ENCODE results near the gene PTPDC1.
"Not testable (repeated sequence)": the region's sequence is repeated elsewhere in the genome, so short reads cannot be mapped to it uniquely, and the experiment has no call there.

Gene PTPDC1

DNA sequence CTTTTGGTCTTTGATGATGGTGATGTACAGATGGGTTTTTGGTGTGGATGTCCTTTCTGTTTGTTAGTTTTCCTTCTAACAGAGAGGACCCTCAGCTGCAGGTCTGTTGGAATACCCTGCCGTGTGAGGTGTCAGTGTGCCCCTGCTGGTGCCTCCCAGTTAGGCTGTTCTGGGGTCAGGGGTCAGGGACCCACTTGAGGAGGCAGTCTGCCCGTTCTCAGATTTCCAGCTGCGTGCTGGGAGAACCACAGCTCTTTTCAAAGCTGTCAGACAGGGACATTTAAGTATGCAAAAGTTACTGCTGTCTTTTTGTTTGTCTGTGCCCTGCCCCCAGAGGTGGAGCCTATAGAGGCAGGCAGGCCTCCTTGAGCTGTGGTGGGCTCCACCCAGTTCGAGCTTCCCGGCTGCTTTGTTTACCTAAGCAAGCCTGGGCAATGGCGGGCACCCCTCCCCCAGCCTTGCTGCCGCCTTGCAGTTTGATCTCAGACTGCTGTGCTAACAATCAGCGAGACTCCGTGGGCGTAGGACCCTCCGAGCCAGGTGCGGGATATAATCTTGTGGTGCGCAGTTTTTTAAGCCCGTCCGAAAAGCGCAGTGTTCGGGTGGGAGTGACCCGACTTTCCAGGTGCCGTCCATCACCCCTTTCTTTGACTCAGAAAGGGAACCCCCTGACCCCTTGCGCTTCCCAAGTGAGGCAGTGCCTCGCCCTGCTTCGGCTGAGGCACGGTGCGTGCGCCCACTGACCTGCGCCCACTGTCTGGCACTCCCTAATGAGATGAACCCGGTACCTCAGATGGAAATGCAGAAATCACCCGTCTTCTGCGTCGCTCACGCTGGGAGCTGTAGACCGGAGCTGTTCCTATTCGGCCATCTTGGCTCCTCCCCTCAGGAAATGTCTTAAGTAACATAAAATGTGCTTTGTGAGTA is 10.2 kb downstream of the PTPDC1 start:
- DNase-seq = not testable (repeated sequence)

DNA sequence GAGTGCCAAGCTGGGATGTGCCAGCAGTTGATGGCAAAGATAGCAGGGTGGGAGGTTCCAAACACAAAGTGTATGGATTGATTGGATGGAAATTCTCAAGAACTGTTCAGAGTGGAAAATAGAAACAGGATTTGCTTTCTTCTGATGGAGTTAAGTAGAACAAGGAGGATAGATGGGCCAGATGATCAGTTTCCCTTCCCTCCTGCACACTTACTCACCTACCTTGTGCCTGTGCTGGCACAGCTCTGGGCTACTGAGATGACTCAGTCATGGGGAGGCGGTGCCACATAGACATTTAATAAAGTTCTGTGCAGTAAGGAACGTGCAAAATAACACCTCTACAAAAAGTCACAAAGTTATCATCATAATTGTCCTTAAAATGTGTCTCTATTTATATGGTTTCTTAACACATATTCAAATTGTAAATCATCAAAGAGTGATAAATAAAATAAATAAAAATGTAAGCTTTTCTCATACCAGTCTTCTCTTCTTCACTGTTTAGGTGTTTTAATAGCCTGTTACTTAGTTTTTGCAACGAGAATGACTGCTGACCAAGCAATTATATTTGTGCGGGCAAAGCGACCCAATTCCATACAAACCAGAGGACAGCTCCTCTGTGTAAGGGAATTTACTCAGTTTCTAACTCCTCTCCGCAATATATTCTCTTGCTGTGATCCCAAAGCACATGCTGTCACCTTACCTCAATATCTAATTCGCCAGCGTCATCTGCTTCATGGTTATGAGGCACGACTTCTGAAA is 12.7 kb downstream of the PTPDC1 start:
- DNase-seq = no peak

DNA sequence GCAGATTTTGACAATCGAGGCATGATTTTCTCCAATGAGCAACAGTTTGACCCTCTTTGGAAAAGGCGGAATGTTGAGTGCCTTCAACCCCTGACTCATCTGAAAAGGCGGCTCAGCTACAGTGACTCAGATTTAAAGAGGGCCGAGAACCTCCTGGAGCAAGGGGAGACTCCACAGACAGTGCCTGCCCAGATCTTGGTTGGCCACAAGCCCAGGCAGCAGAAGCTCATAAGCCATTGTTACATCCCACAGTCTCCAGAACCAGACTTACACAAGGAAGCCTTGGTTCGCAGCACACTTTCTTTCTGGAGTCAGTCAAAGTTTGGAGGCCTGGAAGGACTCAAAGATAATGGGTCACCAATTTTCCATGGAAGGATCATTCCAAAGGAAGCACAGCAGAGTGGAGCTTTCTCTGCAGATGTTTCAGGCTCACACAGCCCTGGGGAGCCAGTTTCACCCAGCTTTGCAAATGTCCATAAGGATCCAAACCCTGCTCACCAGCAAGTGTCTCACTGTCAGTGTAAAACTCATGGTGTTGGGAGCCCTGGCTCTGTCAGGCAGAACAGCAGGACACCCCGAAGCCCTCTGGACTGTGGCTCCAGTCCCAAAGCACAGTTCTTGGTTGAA is 13.6 kb downstream of the PTPDC1 start:
- no peak for DNase-seq

DNA sequence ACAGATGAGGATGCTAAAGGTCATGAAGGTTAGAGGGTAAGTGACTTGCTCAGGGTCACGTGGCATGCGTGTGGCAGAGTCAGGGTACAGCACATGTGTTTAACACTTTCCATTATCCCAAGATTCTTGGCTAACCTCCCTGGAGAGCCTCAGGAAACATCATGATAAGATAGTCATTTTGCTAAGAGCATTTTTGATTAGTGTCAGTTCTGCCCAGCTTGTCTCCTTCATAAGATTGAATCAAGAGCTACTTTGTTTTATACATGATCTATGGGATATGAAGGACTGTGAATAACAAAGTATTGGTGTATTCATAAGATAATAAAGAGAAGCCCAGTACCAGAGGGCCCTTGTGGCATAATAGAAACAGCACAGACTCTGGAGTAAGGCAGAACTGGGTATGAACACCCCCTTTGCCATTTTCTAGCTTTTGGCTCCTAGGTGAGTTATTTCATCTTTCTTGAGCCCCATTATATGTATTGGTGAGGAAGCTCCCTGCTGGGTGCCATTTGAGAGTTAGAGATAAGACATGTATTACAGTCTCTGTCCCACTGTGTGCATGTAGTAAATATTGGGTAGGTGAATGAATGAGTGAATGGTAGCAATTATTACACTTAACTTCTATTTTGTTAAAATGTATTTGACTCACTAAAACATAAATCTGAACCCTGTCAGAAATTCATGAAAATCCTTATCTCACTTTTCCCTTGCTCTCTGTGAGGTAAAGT is 16.1 kb downstream of the PTPDC1 start:
- DNase-seq = no peak

DNA sequence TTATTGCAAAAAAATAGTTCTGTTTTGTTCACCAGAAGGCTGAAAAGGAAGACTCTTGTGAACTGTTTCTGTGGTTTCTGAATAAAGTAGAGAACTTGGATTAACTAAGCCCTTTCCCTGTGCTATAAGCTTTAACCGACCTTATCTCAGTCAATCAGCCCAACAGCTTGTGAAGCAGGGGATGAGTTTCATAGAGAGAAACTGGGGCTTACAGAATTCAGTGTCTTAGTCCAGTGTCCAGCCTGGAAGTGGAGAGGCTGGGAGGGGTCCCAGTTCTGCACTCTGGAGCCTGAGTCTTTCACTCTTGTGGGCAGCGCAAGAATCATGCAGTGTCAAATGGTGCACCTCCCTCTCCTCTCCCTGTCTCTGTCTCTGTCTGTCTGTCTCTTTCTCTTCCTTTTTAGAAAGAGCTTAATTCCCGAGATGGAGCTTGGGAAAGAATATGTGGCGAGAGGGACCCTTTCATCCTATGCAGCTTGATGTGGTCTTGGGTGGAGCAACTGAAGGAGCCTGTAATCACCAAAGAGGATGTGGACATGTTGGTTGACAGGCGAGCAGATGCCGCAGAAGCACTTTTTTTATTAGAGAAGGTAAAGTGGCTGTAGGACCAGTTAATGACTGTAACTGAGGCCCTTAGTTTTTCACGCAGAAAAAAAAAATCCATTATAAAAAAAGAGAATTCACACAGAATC is 17.0 kb downstream of the PTPDC1 start:
- DNase-seq = no peak

DNA sequence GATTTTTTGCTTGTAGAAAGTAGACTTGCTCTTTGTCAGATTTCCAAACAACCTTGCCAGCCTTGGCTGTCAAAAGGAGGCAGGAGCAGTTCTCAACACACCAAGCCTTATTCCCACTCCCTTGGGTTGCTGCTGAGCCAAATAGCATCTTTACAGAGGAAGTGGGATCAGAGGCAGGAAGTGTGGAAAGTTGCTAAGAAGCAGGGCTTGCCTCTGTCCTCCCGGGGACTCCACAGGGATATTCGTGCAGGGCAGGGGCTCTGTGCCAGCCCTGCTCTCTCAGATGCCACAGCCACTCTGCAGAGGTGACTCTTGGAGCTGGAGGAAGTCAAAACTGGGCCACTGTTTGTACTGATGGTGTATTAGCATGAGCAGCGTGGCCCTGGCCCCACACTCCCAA is 24.3 kb downstream of the PTPDC1 start:
- no peak for DNase-seq

DNA sequence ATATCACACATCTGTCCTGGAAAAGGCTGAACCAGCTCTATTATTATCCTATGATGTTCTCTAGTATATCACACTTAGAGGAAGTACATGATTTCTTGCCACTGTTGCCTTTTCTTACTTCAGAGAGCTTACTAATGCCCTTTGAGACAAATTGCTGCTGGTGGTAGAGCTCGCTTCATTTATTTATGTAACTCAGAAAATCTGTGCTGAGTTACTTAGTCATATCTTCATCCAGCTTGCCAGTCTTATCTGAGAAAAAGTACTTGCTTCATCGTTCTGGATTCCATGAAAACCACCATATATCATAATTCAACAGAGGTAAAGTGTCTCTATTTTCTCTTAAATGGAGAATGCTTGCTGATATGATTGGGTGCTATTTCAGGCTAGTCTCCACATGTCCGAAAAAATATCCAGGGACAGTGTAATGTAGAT is 26.6 kb downstream of the PTPDC1 start:
- DNase-seq = no peak

DNA sequence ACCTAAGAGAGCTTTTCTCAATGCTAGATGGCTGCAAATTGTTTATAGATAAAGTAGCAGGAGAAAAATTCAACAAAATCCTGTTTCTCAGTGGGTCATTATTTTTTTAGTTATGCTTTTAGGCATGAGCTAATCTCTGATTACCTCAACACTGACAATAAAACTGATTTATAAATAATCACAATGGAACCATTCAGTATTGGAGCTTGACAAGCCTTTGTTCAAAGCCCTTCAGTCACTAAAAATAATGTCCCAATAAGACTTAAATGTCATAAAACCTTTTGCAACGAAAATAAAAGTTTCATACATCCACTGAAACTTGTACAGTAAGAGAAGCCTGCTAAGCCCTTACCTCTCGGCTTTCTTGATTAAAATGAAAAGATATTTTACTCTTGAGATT is 27.2 kb downstream of the PTPDC1 start:
- DNase-seq = no peak

DNA sequence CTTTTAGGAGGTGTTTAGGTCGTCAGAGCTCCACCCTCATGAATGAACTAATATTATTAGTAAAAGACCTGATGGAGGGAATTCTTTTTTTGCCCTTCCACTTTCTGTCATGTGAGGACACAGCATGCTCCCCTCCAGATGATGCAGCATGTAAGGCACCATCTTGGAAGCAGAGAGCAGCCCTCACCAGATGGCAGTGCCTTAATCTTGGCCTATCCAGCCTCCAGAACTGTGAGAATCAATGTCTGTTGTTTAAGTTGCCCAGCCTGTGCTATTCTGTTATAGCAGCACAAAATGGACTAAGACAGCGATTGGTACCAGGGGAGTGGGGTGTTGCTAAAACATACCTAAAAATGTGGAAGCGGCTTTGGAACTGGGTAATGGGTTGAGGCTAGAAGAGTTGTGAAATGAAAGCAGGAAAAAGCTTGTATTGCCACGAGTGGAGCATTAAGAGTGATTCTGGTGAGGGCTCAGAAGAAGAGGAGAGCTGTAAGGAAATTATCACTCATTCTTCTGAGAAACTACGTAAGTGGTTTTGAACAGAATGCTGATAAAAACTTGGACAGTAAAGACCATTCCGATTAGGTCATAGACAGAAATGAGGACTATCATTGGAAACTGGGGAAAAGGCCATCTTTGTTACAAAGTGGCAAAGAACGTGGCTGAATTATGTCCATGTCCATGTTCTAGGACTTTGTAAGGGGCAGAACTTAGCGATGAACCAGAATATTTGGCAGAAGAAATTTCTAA is 28.6 kb downstream of the PTPDC1 start:
- no peak for DNase-seq

DNA sequence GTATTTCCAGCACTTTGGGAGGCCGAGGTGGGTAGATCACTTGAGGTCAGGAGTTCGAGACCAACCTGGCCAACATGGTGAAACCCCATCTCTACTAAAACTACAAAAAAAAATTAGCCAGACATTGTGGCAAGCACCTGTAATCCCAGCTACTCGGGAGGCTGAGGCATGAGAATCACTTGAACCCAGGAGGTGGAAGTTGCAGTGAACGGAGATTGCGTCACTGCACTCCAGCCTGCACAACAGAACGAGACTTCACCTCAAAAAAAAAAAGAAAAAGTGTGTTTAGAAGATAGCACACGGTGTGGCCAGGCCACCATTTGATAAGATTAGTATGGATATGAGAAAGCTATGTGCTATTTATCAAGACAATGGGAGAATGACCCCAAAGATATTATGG is 35.8 kb downstream of the PTPDC1 start:
- not testable (repeated sequence) for DNase-seq

DNA sequence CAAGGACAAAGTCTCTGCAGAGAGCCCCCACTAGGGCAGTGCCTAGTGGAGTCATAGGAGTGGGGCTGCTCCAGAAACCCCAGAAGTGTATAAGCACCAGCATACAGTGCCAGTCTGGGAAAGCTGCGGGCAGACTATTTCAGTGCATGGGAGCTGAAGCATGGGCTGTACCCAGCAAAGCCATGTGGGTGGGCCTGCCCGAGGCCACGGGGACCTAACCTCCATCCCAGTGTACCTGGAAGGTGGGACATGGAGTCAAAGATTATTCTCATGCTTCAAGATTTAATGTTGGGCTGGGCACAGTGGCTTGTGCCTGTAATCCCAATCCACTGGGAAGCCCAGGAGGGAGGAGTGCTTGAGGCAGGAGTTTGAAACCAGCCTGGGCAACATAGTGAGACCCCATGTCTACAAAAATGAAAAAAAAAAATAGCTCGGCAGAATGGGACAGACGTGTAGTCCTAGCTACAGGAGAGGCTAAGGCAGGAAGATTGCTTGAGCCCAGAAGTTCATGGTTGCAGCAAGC is 36.7 kb downstream of the PTPDC1 start:
- DNase-seq = no peak

DNA sequence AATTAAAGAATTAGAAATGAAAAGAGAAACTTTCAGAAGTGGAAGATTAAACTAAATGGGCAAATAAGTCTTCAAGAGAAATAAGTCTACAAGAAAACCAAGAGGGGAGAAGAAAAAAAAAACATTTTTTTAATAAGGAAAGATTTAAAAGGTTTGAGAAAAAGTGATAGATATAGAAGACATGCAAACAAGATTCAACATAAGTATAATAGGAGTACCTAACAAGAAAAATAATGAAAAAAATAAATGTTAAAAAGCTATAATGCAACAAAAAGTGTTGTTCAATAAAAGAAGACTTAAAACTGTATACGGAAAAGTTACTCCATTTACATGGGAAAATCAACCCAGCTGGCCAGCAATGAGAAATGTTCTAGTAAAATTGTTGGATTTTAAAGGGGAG is 42.6 kb downstream of the PTPDC1 start:
- no peak for DNase-seq

DNA sequence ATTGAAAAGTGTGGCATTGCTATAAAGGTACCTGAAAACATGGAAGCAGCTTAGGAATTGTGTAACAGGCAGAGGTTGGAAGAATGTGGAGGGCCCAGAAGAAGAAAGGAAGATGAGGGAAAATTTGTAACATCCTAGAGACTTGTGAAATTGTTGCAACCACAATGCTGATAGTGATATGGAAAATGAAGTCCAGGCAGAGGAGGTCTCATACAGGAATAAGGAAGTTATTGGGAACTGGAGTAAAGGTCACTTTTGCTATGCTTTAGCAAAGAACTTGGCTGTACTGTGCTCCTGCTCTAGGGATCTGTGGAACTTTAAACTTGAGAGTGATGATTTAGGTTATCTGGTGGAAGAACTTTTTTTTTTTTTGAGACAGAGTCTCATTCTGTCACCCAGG is 43.5 kb downstream of the PTPDC1 start:
- DNase-seq = no peak

DNA sequence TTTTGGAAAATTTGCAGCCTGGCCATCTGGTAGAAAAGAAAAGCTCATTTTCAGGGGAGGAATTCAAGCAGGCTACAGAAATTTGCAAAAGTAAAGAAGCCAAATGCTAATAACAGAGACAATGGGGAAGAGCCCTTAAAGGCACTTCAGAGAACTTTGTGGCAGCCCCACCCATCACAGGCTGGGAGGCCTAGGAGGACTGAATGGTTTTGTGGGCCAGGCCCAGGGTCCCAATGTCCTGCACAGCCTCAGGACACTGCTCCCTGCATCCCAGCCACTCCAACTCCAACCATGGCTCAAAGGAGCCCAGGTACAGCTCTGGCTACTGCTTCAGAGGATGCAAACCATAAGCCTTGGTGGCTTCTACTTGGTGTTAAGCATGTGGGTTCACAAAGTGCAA is 44.3 kb downstream of the PTPDC1 start:
- DNase-seq = no peak

DNA sequence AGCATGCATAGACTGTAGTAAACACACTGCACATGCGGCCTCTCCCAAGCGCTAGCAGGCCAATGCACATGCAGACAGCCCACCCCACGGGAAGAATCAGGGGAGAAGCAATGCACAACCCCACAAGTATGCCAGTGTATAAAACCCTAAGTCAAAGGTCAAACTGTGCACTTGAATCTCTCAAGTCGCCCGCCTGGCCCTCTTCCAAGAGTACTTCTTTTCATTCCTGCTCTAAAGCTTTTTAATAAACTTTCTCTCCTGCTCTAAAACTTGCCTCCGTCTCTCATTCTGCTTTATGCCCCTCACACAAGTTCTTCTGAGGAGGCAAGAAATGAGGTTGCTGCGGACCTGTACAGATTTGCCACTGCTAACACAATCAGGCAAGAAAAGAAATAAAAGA is 50.4 kb downstream of the PTPDC1 start:
- no peak for DNase-seq

DNA sequence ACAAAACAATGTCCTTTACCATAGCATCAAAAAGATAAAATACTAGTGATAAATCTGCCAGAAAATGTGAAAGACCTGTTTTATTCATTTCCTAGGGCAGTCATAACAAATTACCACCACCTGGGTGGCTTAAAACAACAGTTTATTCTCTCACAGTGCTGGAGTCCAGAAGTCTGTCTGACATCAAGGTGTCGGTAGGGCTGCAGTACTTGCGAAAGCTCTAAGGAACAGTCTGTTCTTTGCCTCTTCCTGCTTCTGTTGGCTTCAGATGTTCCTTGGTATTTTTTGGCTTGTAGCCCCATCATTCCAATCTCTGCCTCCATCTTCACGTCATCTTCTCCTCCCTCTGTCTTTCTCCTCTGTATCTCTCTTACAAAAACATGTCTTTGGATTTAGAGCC is 51.0 kb downstream of the PTPDC1 start:
- DNase-seq = no peak

DNA sequence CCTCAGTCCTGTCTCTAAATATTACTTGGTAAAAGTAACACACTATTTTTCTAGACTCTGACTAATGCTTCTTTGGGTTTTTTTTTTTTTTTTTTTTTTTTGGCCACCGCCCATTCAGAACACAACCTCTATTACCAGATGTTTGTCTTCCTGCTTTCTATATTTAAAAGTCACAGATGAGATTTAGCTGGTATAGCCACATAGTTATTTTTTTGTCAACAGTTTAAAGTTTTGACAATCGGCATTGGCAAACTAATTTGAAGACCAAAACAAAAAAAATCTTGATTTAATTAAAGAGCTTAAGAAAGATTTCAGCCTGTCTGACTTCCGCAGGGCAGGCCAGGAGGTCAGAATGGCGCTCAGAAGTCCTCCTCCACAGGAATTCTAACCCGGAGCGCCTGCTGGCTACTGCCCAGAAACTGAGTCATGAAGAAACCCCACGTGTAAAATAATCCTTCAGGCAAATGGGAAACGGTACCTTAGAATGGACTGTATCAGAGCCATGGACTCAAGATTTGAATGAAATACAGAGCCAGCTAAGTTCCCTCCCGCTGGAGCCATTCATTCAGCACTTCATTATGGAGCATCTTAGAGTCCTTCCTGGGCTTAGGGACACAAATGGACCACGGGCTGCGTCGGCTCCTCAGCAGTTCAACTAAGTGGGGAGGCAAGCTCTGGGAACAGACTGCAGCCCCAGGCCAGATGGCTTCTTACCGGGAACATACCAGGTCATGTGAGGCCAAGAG is 55.6 kb downstream of the PTPDC1 start:
- DNase-seq = no peak

DNA sequence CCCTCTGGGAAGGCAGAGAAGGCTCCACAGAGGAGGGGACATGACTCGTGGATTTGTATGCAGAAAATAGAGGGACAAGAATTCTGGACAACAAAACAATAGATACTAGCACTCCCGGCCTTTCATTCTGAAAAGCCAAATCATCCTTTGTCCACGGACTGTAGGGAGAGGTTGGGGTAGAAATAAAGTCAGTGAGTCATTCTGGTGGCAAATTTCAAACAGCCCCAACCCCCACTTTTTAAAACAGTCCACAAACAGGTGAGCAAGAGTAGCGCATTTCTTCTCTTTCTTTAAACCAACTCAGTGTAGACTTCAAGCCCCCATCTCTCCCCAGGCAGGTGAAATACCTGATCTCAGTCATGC is 56.1 kb downstream of the PTPDC1 start:
- DNase-seq = no peak

DNA sequence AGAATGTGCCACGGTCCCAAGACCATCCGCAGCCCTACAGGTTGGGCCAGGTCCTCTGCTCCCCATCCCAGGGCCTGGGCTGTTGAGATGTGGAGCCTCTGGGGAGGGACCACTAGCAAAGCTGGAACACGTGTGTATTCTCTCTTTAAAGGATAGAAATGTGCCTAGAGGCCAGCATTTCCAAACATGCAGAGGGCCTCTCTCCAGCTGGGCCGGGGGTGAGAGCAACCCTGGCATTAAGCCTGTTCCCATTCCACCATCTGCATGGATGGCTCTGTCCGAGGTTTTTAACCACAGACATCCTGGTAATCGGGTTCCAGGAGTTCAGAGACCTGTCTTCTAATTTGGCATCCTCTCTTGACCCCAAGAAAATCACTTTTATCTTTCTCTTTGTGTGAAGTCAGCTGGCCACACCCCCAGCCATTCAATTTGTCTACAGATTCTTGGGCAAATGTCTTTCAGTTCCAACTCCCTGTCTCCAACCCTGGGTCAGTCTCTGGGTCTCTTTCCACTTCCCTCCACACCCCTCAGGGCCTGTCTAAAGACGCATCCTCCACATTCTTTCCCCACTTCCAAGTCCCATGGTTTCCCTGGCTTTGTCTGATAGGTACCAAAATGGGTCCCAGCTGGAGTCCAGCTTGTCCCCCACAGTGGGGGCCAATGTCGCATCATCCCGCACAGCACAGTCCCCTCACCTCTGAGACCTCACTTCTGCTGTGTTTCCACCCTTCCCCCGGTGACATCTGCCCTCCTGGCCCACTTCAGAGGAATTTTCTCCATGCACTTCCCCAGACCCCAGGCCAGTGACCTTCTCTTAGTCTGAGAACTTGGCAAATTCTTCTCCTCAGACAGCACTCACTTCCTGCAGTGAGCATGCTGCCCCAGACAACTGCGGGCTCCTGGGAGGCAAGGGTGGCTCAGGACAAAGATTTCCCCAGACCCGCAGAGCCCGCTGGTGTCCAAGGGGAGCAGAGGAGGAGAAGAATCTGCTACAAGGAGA is 56.8 kb downstream of the PTPDC1 start:
- no peak for DNase-seq
